HG03520 (cell line): Measurements from ENCODE around the gene CENPS.
"Not testable (repeated sequence)": the region's sequence is repeated elsewhere in the genome, so short reads cannot be mapped to it uniquely, and the experiment has no call there.

Experiments
- ATAC-seq: cut with Tn5 transposase; IDR thresholded peaks from one replicate; pipeline ENCODE4 v1.9.1; 2021; ENCODE audit warnings: mild to moderate bottlenecking, moderate library complexity; ENCODE audit not compliant: unreplicated experiment

CENPS gene

DNA sequence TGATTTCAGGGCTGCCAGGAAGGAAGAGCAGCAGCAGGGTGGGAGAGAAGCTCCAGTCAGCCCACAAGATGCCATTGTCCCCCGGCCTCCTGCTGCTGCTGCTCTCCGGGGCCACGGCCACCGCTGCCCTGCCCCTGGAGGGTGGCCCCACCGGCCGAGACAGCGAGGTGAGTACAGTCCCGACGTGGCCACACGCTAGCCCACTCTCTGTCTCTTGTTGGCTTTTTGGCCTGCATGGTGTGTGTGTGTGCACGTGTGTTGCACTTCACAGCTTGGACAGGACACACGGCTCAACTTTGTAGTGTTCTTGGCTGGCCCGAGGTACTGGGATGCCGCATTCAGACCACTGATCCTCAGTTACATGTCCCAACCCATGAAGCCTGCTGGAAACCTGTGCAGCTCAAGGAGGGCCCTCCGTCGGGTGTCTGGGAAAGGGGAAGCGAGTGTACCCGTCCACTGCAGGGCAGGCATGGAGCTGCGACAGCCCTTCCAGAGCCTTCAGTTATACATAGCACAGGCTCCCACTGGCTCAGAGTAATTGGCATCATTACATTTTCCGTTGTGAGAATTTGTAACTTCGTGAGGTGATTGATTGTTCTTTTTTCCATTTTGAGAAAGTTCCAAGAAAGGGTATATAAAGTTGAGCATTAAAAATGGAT, 20.1 kb downstream of the CENPS start:
- no peak for ATAC-seq

DNA sequence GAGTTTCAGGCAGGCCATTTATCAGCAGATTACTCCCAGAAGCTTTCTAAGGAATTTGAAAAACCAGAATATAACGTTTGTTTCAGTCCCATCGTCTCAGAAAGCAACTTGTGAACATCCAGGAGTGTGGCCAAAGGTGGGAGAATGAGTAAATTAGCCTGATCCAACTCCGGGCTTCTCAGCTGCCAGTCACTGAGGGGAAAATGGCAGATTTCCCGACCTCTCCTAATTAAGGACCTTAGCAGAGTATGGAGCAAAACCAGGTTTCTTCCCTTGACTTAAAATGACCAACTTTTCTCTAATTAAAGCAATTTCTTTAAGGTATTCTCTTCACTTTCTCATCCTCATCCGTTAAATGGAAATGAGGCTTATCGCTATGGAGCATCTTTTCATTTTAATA, 20.6 kb downstream of the CENPS start:
- no peak for ATAC-seq

DNA sequence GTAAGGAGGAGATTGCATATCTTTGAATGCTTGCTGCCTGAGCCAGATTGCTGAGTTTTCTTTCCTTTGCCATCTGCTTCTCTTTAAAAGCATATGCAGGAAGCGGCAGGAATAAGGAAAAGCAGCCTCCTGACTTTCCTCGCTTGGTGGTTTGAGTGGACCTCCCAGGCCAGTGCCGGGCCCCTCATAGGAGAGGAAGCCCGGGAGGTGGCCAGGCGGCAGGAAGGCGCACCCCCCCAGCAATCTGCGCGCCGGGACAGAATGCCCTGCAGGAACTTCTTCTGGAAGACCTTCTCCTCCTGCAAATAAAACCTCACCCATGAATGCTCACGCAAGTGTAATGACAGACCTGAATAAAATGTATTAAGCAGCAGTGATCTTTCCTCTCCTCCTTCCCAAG, 21.1 kb downstream of the CENPS start:
- ATAC-seq, result no peak

DNA sequence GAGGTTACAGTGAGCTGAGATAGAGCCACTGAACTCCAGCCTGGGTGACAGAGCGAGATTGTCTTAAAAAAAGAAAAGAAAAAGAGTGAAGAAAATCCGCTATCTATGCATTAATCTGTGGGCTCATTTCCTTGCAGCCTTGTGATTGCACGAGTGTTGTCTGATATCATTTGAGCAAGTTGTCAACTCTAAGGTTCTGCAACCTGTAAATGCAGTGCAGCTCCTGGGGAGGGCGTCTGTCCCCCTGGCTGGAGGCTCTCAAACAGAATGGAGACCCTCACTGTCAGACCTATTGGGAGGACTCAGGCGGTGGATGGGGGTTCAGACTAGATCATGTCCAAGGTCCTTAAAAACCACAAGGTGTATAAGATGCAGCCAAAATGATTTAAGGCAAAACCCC, 25.8 kb downstream of the CENPS start:
- no peak for ATAC-seq

DNA sequence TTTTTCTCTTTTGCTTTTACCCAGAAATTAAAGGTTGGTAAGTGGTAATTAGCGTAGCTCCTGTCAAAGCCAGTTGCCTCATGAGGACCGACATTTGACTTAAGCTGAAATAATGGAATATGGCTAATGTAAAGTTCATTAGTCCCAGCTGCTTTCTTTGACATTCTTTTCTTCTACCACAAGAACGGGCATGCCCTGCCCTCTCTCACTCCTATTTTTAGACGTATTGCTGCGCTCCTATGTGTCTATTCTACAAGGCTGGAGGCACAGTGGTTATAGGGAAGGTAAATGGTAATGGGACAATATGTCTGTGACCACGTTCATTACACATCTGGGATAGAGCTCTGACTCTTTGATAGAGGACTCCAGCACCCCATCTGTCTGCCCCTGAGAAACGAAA, 26.4 kb downstream of the CENPS start:
- no peak for ATAC-seq

DNA sequence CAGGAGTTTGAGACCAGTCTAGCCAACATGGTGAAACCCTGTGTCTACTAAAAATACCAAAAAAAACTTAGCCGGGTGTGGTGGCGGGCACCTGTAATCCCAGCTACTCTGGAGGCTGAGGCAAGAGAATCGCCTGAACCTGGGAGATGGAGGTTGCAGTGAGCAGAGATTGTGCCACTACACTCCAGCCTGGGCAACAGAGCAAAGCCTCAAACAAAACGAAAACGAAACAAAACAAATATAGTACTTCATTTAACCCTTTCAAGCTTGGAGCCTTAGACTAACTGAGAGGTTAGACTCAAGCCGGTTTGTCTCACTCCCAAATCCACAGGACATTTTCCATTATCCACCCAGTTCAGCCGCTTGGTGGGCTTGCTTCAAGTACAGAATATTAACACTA, 27.2 kb downstream of the CENPS start:
- not testable (repeated sequence) for ATAC-seq

DNA sequence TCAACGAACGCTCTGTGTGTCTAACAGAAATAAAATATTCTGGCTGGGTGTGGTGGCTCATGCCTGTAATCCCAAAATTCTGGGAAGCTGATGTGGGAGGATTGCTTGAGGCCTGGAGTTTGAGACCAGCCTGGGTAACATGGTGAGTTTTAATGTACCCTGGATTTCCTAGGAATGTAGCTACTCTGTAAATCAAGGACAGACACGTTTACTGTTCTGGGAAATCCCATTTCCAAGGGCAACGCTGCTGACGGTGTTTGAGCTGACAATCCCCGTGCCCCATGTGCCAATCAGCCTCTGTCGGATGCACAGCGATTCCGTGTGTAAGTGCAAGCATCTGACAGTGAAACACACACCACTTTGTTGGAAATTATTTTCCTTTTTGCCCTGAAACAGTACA, 27.6 kb downstream of the CENPS start:
- ATAC-seq, result no peak

DNA sequence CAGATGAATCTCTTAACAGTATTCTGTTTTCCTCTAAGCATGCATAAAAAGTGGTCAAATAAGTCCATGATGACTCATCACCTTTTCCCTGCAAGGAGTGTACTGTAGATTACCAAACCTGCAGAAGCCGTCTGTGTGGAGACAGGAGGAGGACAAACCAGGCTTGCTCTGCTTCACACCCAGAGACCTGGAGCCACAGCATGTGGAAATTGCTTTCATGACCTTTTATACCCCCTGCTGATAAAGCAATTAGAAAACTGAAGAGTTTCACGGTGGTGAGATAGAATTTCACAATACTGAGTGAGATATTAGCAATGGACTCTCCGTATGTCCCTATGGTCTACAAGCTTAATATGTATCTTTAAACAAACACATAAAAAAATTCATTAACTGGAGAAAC, 29.0 kb downstream of the CENPS start:
- no peak for ATAC-seq

DNA sequence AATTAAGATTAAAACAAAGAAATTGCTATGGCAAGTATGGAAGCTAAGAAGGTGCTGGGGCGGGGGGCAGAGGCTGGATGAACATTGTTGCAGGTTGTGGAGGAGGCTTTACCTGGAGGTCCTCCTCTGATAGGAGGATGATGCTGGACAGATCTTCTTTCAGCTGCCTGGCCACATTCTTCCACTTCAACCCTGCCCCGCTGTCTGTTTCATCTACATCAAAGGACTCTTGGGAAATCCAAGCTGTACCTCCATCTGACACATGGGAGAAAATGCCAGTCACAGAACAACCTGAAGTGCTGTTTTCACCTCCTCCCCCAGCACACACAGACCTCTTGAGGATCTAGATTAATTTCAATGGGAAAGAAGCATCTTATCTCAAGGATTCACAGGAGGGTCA, 36.8 kb downstream of the CENPS start:
- no peak for ATAC-seq

DNA sequence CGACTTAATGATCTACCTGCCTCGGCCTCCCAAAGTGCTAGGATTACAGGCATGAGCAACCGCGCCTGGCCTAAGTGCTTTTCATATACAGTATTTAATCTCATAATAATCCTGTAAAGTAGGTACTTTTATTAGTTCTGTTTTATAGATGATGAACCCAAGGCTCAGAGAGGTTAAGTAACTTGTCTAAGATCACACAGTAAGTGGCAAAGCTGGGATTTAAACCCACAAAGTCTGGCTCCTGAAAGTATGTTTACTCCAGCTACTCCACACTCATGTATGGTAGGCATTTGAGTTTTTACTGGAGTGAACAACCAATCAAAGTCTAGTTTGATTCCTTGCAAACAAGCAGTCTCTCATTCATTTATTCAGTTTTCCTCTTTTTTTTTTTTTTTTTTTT, 39.8 kb downstream of the CENPS start:
- ATAC-seq, result no peak

DNA sequence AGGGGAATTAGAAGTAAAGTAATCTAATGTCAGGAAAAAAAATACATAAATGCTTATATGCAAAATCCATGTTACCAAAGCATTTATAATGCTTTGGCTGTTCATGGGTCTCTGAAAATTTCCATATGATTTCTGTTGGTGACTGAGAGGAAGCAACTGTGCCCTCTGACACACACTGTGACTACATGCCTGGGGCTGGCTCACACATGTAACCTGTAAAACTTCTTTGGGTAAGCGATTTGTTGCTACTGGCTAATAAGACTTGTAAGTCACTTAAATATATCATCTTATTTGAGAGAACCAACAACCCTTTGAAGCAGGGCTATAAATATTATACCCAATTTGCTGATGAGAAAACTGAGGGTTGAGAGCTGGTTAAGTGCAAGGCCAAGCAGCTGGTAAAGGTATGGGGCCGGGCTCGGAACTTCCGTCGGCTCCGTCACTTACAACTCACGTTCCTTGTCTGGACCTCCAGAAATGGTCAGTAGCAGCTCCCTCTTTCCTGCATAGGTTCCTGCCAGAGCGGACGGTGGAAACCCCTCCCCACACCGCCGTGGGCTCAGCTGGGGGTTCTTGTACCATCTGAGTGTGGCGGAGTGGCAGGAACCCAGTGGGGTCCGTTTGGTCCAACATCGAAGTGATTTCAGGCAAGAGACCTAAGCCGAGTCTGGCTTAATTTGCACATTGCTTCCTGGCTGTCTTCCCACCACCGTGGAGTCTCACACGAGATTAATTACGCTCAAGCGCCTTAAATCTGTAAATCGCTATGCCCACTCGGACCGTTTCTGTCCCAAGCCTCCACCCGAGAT, 41.4 kb downstream of the CENPS start:
- ATAC-seq, result no peak

DNA sequence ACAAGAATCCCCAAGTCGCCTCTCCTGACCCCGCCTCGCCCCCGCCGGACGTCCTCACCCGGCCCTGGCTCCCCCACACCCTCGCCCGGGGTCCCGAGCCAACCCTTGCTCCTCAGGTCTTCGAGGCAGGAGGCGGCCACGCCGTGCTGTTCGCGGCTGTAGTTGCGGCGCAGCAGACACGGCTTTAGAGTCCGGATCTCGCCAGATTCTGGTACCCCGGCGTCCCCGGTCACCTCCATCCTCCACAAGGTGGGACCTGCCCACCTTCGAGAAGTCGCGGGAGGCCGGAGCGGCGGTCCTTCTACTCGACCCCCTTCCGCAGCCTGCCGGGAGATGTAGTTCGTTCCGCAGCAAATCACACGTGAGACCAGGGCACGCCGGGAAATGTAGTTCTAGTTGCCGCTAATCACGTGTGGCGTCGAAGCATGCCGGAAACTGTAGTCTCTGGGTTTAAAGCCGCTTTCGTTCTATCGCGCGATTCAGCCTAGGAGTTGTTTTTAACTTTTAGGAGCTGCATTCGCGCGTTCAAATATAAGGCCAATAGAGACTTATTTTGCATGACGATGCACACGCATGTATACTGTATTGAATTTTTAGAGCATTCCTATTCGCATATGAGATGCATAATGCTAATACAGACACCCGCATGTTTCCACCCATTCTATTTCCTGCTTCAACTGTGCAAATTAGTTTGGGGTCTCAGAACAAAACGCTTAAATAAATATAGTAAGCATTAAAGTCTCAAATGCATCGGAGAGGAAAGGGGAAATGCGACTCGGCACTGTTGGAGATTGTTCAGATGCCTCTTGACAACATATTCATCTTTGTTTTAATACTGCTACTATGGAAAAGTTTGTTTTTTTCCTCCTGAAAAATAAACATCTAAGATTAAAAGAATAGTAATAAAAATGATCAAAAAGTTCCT, 42.2 kb downstream of the CENPS start, which contains the start of gene DFFA:
DFFA (minus strand) TSS at position 310 of the 925 bp plus-strand sequence; CDS start at position 239, 71 bp downstream.
- ATAC-seq, result peak; percentile 77

DNA sequence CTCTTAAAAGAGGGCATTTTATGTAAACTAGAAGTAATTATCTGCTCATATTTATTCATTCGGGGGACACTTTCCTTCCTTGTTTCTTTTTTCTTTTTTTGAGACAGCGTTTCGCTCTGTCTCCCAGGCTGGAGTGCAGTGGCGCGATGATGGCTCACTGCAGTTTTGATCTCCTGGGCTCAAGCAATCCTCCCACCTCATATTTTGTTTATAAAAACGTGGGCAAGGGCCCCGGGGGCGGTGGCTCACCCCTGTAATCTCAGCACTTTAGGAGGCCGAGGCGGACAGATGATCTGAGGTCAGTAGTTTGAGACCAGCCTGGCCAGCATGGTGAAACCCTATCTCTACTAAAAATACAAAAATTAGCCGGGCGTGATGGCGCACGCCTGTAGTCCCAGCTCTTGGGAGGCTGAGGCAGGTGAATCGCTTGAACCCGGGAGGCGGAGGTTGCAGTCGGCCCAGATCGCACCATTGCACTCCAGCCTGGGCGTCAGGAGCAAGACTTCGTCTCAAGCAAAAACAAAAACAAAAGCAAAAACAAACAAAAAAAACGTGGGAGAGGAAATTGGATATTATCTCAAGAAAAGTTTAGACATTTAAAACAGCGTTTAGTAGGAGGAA, 43.0 kb downstream of the CENPS start:
- no peak for ATAC-seq

DNA sequence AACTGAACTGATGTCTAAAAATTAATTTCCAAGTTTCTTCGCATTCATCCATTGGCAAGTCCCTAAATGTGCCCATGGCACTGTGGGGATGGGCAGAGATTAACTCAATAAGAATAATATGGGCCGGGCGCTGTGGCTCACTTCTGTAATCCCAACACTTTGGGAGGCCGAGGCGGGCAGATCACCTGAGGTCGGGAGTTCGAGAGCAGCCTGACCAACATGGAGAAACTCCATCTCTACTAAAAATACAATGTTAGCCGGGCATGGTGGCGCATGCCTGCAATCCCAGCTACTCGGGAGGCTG, 44.0 kb downstream of the CENPS start:
- ATAC-seq, result not testable (repeated sequence)

DNA sequence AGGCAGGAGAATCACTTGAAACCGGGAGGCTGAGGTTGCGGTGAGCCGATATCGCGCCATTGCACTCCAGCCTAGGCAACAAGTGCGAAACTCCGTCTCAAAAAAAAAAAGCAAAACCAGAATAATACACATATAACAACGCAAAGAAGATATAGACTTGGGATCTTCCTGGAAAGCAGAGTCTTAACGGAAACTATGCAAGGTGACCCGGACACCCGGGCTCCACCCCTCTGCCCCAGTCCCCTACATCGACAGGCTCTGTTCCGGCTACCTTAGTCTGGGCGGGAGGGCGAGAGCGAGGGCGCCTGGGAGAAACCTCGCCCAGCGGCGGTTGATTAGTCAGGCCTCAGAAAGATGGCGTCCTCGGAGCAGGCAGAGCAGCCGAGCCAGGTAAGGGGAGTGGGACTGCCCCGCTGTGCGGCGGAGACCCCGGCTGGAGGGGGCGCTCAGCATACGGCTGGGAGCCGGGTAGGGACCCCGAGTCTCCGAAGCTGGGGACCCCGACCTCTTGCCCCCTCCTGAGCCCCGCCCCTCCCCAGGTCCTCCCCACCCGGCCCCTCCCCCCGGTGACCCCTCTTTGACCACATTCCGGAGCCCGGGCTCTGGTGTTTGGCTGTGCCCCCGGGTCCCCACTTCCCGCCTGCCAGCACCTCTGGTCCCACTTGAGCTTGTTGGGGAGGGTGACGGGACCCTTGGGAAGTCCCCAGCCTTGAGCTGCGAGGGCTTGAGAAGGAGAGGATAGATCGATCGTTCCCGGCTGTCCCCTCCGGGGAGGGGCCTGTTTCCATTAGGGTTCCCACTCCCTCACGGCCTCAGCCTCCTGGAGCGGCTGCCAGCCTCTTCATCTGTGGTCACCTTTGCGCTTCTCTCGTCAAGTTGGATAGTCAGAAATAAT, 44.6 kb downstream of the CENPS start, which contains the start of gene PEX14:
PEX14 (plus strand) TSS at position 338 of the 895 bp plus-strand sequence; CDS start at position 355, 17 bp downstream.
- no peak for ATAC-seq

DNA sequence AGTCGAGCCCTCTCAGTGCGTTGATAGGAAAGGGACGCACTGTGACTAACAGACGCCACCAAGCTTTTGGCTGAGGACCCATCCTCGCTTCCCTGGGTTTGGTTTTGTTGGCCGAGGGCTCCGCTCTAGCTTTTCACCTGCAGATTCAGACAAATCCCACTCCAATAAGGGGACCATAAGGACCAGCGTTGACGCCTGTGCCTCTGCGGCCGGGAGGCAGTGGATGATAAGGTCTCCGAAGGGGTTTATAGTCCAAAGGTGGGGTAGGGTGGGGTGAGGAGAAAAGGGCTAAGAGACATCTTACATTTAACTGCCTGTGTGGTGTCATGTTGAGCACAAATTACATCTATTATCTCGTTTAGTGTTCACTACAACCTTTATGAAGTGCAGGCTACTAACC, 45.3 kb downstream of the CENPS start:
- no peak for ATAC-seq

DNA sequence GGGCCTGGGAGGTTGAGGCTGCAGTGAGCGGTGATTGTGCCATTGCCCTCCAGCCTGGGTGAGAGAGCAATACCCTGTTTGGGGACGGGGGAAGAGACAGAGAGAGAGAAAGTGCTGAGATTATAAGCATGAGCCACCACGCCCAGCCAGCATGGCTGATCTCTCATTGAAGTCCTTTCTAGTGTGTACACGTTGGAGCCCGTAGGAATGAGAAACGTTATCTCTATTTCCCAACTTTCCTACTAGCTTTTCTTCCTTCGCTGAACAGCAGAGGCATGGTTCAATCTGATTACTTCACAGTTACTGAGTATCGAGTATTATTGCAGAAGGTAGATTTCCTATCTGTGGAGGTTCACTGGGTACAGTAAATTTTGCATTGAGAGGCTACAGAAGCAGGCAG, 49.1 kb downstream of the CENPS start:
- ATAC-seq, result no peak

DNA sequence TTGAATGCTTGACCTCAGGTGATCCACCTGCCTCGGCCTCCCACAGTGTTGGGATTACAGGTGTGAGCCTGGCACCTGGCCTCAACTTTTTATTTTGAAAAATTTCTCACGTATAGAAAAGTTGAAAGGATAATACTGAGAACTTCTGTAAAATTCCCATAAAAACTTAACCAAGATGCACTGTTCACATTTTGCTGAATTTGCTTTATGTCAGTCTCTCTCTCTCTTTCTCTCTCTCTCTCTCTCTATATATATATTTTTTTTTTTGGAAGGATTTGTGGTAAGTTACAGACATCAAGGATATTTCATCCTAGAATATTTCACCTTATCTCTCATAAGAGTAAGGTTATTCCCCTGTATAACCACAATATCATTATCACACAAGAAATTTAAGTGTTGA, 50.4 kb downstream of the CENPS start:
- no peak for ATAC-seq

DNA sequence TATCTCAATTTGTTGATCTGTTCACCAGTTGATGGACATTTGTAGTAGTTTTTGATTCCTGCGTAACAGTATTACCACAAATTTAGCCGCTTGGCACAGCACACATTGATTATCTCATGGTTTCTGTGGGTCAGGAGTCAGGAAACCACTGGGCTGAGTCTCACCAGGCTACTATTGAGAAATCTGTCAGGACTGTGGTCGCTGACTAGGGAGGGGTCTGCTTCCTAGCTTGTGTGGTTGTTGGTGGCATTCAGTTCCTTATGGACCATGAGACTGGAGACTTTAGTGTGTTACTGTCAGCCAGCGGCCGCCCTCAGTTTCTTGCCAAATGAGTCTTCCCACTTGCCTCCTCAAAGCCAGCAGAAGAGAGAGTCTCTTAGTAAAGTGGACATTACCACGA, 54.3 kb downstream of the CENPS start:
- ATAC-seq, result no peak
